Kidney epithelial cell (primary cell): Measurements from ENCODE around the gene RNF217. TPM values are rescaled to one million over a fixed set of nuclear protein-coding genes. Genes with fewer than 3 reads are reported as not detected.

ENCODE experiments used
- DNase-seq: peaks from one replicate; pipeline ENCODE4 v3.0.0-alpha.2; 2010; ENCODE audit warnings: low read depth
- H3K27me3 ChIP-seq: 2 replicates; pipeline ENCODE4 v1.6.0; 2011; ENCODE audit warnings: low read length; ENCODE audit not compliant: control insufficient read depth, insufficient read depth
- H3K36me3 ChIP-seq: 2 replicates; pipeline ENCODE4 v1.5.1; 2011; ENCODE audit warnings: low read length; ENCODE audit not compliant: control insufficient read depth, insufficient read depth
- H3K4me3 ChIP-seq: 2 replicates; pipeline ENCODE4 v1.5.1; 2011; ENCODE audit warnings: low read depth, mild to moderate bottlenecking, control low read depth, low read length
- CTCF ChIP-seq: IDR thresholded peaks from 2 replicates; pipeline ENCODE4 v1.5.1; 2011; ENCODE audit warnings: mild to moderate bottlenecking, moderate library complexity, low read length, control low read depth, inconsistent platforms; ENCODE audit not compliant: insufficient read depth, poor library complexity, severe bottlenecking
- total RNA-seq: library from RNA; depleted of rRNA; stranded (reverse); fragments of >200 nt; gene quantifications from 2 replicates; pipeline ENCODE4 v1.2.3, GENCODE V29; 2015

Gene RNF217
- total RNA-seq, 1 donor from 2014 or later = 22.1 TPM

DNA sequence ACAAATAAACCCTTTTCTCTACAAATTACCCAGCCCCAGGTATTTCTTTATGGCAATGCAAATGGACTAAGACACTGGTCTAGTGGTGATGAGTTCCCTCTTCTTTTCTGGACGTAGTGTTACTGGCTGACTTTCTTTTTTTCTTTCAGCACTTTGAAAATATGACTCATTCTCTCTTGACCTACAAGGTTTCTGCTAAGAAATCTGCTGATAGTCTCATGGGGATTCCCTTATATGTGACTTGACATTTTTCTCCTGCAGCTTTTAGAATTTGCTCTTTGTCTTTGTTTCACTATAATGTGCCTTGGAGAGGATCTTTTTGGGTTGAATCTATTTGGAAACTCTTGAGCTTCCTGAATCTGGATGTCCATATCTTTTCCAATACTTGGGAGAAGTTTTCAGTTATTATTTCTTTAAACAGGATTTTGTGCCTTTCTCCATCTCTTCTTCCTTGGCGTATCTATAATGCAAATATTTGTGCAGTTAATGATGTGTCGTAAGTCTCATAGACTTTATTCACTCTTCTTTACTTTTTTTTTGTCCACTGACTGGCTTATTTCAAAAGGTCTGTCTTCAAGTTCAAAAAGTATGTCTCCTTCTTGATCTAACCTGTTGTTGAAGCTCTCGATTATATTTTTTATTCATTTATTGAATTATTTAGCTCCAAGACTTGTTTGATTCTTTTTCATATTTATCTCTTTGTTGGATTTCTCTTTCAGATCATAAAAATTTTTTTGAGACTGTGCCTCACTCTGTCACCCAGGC, 149.2 kb downstream of the RNF217 start:
- no peak for DNase-seq
- no peak overlapping the region for H3K4me3 ChIP-seq
- no peaks in the 10 kb centered on the region for H3K27me3 ChIP-seq
- no peaks in the 10 kb centered on the region for H3K36me3 ChIP-seq
- no peak for TF ChIP-seq CTCF

DNA sequence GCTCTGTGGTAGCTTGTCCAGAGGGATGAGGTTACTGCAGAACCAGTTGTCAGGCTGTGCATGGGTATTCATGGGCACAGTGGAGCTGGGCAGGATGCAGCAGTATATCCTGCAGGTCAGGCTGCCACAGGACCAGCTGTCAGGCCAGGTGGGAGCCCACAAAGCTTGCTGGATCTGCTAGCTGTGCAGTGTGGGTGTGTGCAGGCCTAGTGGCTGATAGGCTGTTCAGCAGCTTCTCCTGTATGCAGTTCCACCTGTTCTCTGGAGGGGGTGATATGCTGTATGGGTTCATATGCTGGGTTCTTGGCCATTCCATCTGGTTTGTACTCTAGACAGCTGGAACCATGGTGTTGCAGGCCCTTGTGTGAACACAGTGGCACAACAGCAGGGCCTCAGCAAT, 150.7 kb downstream of the RNF217 start:
- Histone ChIP-seq H3K4me3 (no peak overlapping the region), H3K27me3 (no peaks in the 10 kb centered on the region), H3K36me3 (no peaks in the 10 kb centered on the region)
- no peak for DNase-seq
- no peak for TF ChIP-seq CTCF

GRCh38 chr6:125114248-125114858, 152.1 kb downstream of the RNF217 start:
- no peaks in the 10 kb centered on the region for H3K36me3 ChIP-seq
- H3K27me3 ChIP-seq = no peaks in the 10 kb centered on the region
- peak; percentile 77 for TF ChIP-seq CTCF
- H3K4me3 ChIP-seq = no peak overlapping the region
- no peak for DNase-seq

- TF ChIP-seq CTCF = no peak
- Histone ChIP-seq H3K4me3 (no peak overlapping the region), H3K27me3 (no peaks in the 10 kb centered on the region)
Measured at GRCh38 chr6:125116170-125116569, 153.9 kb downstream of the RNF217 start.

GRCh38 chr6:125116710-125117109, 154.5 kb downstream of the RNF217 start:
- no peak for DNase-seq
- TF ChIP-seq CTCF = no peak
- H3K36me3 ChIP-seq = no peaks in the 10 kb centered on the region
- H3K4me3 ChIP-seq = no peak overlapping the region
- no peaks in the 10 kb centered on the region for H3K27me3 ChIP-seq

More at GRCh38 chr6:125116170-125116569, 153.9 kb downstream of the RNF217 start:
- DNase-seq = no peak
- H3K36me3 ChIP-seq = no peaks in the 10 kb centered on the region
